ENCODE data around the gene CELF5.

DNA sequence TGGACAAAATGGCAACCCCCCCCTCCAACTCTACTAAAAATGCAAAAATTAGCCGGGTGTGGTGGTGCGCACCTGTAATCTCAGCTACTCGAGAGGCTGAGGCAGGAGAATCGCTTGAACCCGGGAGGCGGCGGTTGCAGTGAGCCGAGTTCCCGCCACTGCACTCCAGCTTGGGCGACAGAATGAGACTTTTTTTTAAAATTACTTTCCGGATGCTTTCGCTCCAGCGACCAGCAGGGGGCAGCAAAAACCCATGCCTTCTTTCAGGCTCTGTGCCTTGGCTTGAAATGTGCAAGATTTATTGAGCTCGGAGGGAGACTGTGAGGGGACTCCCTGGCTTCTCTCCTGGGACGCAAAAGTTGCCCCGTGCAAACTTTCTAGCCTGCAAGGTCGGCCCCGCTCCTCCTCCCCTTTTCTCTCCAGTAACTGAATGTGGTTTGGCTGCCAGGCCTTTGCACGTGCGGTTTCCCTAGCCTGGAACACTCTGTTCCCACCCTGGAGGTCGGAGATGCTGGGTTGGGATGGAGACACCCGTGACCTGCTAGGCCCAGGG, 80.5 kb downstream of the CELF5 start:
- TF ChIP-seq RELA (CRISPR knock-in tag; IDR thresholded peaks at IDR 0.05; ENCODE audit: borderline replicate concordance) (no peak), HMGXB4 (CRISPR knock-in tag; IDR thresholded peaks at IDR 0.05) (no peak), MAX (CRISPR knock-in tag; IDR thresholded peaks at IDR 0.05) (no peak), ELF4 (CRISPR knock-in tag; IDR thresholded peaks at IDR 0.05; ENCODE audit: low read depth) (no peak)
- TF ChIP-seq, protein P1, sequence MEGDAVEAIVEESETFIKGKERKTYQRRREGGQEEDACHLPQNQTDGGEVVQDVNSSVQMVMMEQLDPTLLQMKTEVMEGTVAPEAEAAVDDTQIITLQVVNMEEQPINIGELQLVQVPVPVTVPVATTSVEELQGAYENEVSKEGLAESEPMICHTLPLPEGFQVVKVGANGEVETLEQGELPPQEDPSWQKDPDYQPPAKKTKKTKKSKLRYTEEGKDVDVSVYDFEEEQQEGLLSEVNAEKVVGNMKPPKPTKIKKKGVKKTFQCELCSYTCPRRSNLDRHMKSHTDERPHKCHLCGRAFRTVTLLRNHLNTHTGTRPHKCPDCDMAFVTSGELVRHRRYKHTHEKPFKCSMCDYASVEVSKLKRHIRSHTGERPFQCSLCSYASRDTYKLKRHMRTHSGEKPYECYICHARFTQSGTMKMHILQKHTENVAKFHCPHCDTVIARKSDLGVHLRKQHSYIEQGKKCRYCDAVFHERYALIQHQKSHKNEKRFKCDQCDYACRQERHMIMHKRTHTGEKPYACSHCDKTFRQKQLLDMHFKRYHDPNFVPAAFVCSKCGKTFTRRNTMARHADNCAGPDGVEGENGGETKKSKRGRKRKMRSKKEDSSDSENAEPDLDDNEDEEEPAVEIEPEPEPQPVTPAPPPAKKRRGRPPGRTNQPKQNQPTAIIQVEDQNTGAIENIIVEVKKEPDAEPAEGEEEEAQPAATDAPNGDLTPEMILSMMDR (IDR thresholded peaks at IDR 0.05): peak; percentile 76
- TF ChIP-seq, protein P2, sequence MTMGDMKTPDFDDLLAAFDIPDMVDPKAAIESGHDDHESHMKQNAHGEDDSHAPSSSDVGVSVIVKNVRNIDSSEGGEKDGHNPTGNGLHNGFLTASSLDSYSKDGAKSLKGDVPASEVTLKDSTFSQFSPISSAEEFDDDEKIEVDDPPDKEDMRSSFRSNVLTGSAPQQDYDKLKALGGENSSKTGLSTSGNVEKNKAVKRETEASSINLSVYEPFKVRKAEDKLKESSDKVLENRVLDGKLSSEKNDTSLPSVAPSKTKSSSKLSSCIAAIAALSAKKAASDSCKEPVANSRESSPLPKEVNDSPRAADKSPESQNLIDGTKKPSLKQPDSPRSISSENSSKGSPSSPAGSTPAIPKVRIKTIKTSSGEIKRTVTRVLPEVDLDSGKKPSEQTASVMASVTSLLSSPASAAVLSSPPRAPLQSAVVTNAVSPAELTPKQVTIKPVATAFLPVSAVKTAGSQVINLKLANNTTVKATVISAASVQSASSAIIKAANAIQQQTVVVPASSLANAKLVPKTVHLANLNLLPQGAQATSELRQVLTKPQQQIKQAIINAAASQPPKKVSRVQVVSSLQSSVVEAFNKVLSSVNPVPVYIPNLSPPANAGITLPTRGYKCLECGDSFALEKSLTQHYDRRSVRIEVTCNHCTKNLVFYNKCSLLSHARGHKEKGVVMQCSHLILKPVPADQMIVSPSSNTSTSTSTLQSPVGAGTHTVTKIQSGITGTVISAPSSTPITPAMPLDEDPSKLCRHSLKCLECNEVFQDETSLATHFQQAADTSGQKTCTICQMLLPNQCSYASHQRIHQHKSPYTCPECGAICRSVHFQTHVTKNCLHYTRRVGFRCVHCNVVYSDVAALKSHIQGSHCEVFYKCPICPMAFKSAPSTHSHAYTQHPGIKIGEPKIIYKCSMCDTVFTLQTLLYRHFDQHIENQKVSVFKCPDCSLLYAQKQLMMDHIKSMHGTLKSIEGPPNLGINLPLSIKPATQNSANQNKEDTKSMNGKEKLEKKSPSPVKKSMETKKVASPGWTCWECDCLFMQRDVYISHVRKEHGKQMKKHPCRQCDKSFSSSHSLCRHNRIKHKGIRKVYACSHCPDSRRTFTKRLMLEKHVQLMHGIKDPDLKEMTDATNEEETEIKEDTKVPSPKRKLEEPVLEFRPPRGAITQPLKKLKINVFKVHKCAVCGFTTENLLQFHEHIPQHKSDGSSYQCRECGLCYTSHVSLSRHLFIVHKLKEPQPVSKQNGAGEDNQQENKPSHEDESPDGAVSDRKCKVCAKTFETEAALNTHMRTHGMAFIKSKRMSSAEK (CRISPR knock-in tag; IDR thresholded peaks at IDR 0.05; ENCODE audit: borderline replicate concordance): no peak
